Breast epithelium (tissue), 4 donors: ENCODE data around the gene HOXD9. TPM values are rescaled to one million over a fixed set of nuclear protein-coding genes. Genes with fewer than 3 reads are reported as not detected.
A peak's percentile ranks its signal among the peaks of the same experiment; 100 is the strongest.

Source experiments
- DNase-seq, 2 donors: peaks; one replicate each; pipeline ENCODE4 v3.0.0-alpha.2; 2019; ENCODE audit warnings: low spot score in 2 of 2
- H3K27ac ChIP-seq, 2 donors: fragments of 200-600 bp; sonication (generic) in 1 of 2; one replicate each; pipeline ENCODE4 v1.5.1; 2016 to 2019; ENCODE audit warnings: mild to moderate bottlenecking in 1 of 2
- H3K27me3 ChIP-seq, 2 donors: fragments of 200-600 bp; sonication (generic) in 1 of 2; one replicate each; pipeline versions ENCODE4 v1.5.1 to v1.6.0; 2017 to 2019; ENCODE audit warnings: control low read depth in 1 of 2, mild to moderate bottlenecking in 1 of 2
- H3K36me3 ChIP-seq: fragments of 200-600 bp; one replicate; pipeline ENCODE4 v1.5.1; 2019
- H3K4me1 ChIP-seq, 2 donors: fragments of 200-600 bp; sonication (generic); one replicate each; pipeline ENCODE4 v1.5.1; 2016 to 2019; ENCODE audit warnings: control low read depth in 1 of 2
- H3K4me3 ChIP-seq, 3 donors: fragments of 200-600 bp; sonication (generic); 1 replicate in 2 of 3; 2 replicates in 1 of 3; pipeline ENCODE4 v1.5.1; 2016 to 2019; ENCODE audit warnings: mild to moderate bottlenecking in 3 of 3, moderate library complexity in 2 of 3
- H3K9me3 ChIP-seq, 2 donors: fragments of 200-600 bp; sonication (generic) in 1 of 2; one replicate each; pipeline ENCODE4 v1.5.1; 2016 to 2019; ENCODE audit warnings: control low read depth in 1 of 2
- CTCF ChIP-seq, 3 donors: fragments of 450-650 bp; IDR thresholded peaks; one replicate each; pipeline ENCODE4 v1.5.1; 2016 to 2017; ENCODE audit warnings: antibody characterized with exemption in 3 of 3, mild to moderate bottlenecking in 3 of 3, moderate library complexity in 3 of 3
- POLR2A ChIP-seq: fragments of 450-650 bp; IDR thresholded peaks from one replicate; pipeline ENCODE4 v1.6.1; 2016; ENCODE audit warnings: antibody characterized with exemption, mild to moderate bottlenecking, moderate library complexity
- POLR2AphosphoS5 ChIP-seq, 3 donors: sonication (generic); formaldehyde crosslinking; IDR thresholded peaks; one replicate each; pipeline ENCODE4 v1.6.1; 2017; ENCODE audit warnings: antibody characterized with exemption in 3 of 3
- intact Hi-C: fragments of 100-400 bp; cut with DNase I; formaldehyde crosslinking; loops from one replicate; pipeline ENCODE4 v1.15.1; 2023; ENCODE audit warnings: low total_unique reads
- total RNA-seq, 3 donors: library from RNA; depleted of rRNA; stranded (reverse); fragments of >200 nt; gene quantifications; one replicate each; pipeline ENCODE4 v1.1.0, GENCODE V29; 2016

Gene HOXD9
- total RNA-seq, 3 donors from 2014 or later, result 2.4 to 17.0 (median 2.8) TPM

GRCh38 chr2:176114120-176114929 is 8.2 kb upstream of the HOXD9 start:
- intact Hi-C loops, result no loop called here

GRCh38 chr2:176114930-176115625 is 7.4 kb upstream of the HOXD9 start:
- Histone ChIP-seq H3K4me3 (no peak overlapping the region), H3K4me1 (no peaks in the 10 kb centered on the region), H3K36me3 (no peaks in the 10 kb centered on the region), H3K27me3 (peaks cover 12 to 100% of the 10 kb centered on the region in 2 donors), H3K27ac (no peak overlapping the region), H3K9me3 (no peaks in the 10 kb centered on the region)
- DNase-seq, result peak in 1 of 2 donors; percentile 48
- intact Hi-C loops, result no loop called here
- TF ChIP-seq CTCF (IDR thresholded peaks at IDR 0.05) (no peak), POLR2A (no peak), POLR2AphosphoS5 (IDR thresholded peaks at IDR 0.05) (no peak)

More at GRCh38 chr2:176114120-176114929, 8.2 kb upstream of the HOXD9 start:
- no peak overlapping the region for H3K4me3 ChIP-seq
- H3K36me3 ChIP-seq, result no peaks in the 10 kb centered on the region
- no peaks in the 10 kb centered on the region for H3K4me1 ChIP-seq
- H3K27ac ChIP-seq, result no peak overlapping the region
- H3K27me3 ChIP-seq, result peaks cover 12 to 100% of the 10 kb centered on the region in 2 donors
- no peak for DNase-seq
- TF ChIP-seq CTCF (IDR thresholded peaks at IDR 0.05), result no peak
- no peak for TF ChIP-seq POLR2AphosphoS5 (IDR thresholded peaks at IDR 0.05)
- no peak for TF ChIP-seq POLR2A
- H3K9me3 ChIP-seq, result no peaks in the 10 kb centered on the region

GRCh38 chr2:176115883-176116813 is 6.4 kb upstream of the HOXD9 start, which contains the start of gene HOXD10:
HOXD10 (plus strand) TSS chr2:176116778; CDS start chr2:176116834, 56 bp downstream.
- TF ChIP-seq POLR2AphosphoS5 (IDR thresholded peaks at IDR 0.05) (no peak), CTCF (IDR thresholded peaks at IDR 0.05) (peak in 1 of 3 donors; percentile 22), POLR2A (no peak)
- H3K9me3 ChIP-seq, result no peaks in the 10 kb centered on the region
- H3K36me3 ChIP-seq, result no peaks in the 10 kb centered on the region
- no peaks in the 10 kb centered on the region for H3K4me1 ChIP-seq
- peak within 1 kb of the TSS in 1 of 2 donors; percentile 75 for H3K27ac ChIP-seq
- peak within 1 kb of the TSS; percentile 24 to 62 (median 36) for H3K4me3 ChIP-seq
- H3K27me3 ChIP-seq, result peaks cover 12 to 100% of the 10 kb centered on the region in 2 donors
- intact Hi-C loops, result no loop called here
- DNase-seq, result peak in 1 of 2 donors; percentile 60

- H3K36me3 ChIP-seq, result no peaks in the 10 kb centered on the region
- peak overlapping the region; percentile 21 to 62 (median 36) for H3K4me3 ChIP-seq
- peaks cover 10 to 100% of the 10 kb centered on the region in 2 donors for H3K27me3 ChIP-seq
- H3K27ac ChIP-seq, result peak overlapping the region in 1 of 2 donors; percentile 75
- intact Hi-C loops, result no loop called here
- TF ChIP-seq POLR2A (no peak), CTCF (IDR thresholded peaks at IDR 0.05) (no peak), POLR2AphosphoS5 (IDR thresholded peaks at IDR 0.05) (no peak)
- H3K4me1 ChIP-seq, result no peaks in the 10 kb centered on the region
- DNase-seq, result peak in 1 of 2 donors; percentile 45
- no peaks in the 10 kb centered on the region for H3K9me3 ChIP-seq
Measured at GRCh38 chr2:176117162-176117822, 5.2 kb upstream of the HOXD9 start.
